MCF 10A (cell line): ENCODE results near the gene SLC4A3. TPM values are rescaled to one million over a fixed set of nuclear protein-coding genes. Genes with fewer than 3 reads are reported as not detected.

Source experiments
- BruUV-seq: library from RNA; stranded (reverse); fragments of 400-500 nt; replicated peaks from 2 replicates; lab custom pipeline; 2021; lab: Mats Ljungman, UMichigan
- CTCF ChIA-PET: fragments of 300-600 bp; sonication (Branson Sonifier 250); formaldehyde crosslinking; extraction: SDS; loops from one replicate; lab custom pipeline; 2021; ENCODE audit warnings: antibody characterized with exemption, inconsistent platforms; lab: Yijun Ruan, JAX
- POLR2A ChIA-PET: fragments of 300-600, 350-650 bp; sonication (Branson Sonifier 250); formaldehyde crosslinking; extraction: SDS; loops from one replicate; lab custom pipeline; 2020; ENCODE audit warnings: antibody characterized with exemption, inconsistent platforms; lab: Yijun Ruan, JAX
- DNase-seq: peaks from one replicate; pipeline ENCODE4 v3.0.0-alpha.2; 2018; ENCODE audit not compliant: unreplicated experiment
- H3K27ac Mint-ChIP-seq: one replicate; pipeline ENCODE4 v1.8.0; 2022; ENCODE audit warnings: mild to moderate bottlenecking, low read depth, mixed read lengths; ENCODE audit not compliant: unreplicated experiment
- H3K27me3 Mint-ChIP-seq: one replicate; pipeline ENCODE4 v1.8.0; 2022; ENCODE audit warnings: mixed read lengths; ENCODE audit not compliant: insufficient read depth, unreplicated experiment
- H3K36me3 Mint-ChIP-seq: one replicate; pipeline ENCODE4 v1.8.0; 2022; ENCODE audit warnings: mild to moderate bottlenecking, moderate library complexity, mixed read lengths; ENCODE audit not compliant: insufficient read depth, unreplicated experiment
- H3K4me1 Mint-ChIP-seq: one replicate; pipeline ENCODE4 v1.8.0; 2022; ENCODE audit warnings: mixed read lengths; ENCODE audit not compliant: insufficient read depth, unreplicated experiment
- H3K4me3 Mint-ChIP-seq: one replicate; pipeline ENCODE4 v1.8.0; 2022; ENCODE audit warnings: mild to moderate bottlenecking, moderate library complexity, mixed read lengths; ENCODE audit not compliant: unreplicated experiment
- H3K9me3 Mint-ChIP-seq: one replicate; pipeline ENCODE4 v1.8.0; 2022; ENCODE audit warnings: mixed read lengths; ENCODE audit not compliant: unreplicated experiment
- intact Hi-C: fragments of 100-400 bp; cut with micrococcal nuclease; formaldehyde crosslinking; loops from 2 replicates; pipeline ENCODE4 v1.14.1; 2022
- total RNA-seq: library from RNA; stranded (reverse); gene quantifications from 2 replicates; pipeline ENCODE4 v1.2.3, GENCODE V29; 2022
- TF ChIP-seq, protein P1 (sequence below): fragments of 200-600 bp; IDR thresholded peaks from one replicate; pipeline ENCODE4 v1.8.0; 2022; ENCODE audit warnings: antibody characterized with exemption, mild to moderate bottlenecking; ENCODE audit not compliant: unreplicated experiment

SLC4A3 gene
- total RNA-seq, 1 experiment from 2014 or later: 4.7 TPM

DNA sequence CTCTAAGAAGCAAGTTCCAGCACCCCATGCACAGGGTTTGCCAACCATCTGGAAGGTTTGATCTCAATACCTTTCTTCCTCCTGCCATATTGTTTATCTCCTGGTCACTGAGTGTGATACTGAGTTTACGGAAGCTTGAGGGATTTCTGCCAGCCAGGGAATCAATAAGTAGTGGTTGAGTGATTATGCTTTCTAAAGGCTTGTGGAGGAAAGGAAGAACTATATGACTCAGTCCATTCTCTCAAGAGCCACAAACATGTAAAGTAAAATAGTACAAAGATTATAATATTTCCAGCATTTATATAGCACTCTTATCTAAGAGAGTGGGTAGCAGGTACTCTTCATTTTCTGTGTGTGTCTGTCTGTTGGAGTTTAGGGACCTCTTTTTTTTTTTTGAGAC lies 49.2 kb downstream of the SLC4A3 start:
- H3K4me3 Mint-ChIP-seq: no peak overlapping the region
- ChIA-PET CTCF (interaction anchor here (1.1 to 3.5 kb wide), 3 partner anchors 12 to 273 kb away, joined by 3 to 20 read pairs (median 4); no protein-coding TSS in a partner anchor), POLR2A (interaction anchor here (0.6 to 3.9 kb wide), 3 partner anchors 8 to 496 kb away, joined by 4 to 28 read pairs (median 4); no protein-coding TSS in a partner anchor)
- TF ChIP-seq, protein P1, sequence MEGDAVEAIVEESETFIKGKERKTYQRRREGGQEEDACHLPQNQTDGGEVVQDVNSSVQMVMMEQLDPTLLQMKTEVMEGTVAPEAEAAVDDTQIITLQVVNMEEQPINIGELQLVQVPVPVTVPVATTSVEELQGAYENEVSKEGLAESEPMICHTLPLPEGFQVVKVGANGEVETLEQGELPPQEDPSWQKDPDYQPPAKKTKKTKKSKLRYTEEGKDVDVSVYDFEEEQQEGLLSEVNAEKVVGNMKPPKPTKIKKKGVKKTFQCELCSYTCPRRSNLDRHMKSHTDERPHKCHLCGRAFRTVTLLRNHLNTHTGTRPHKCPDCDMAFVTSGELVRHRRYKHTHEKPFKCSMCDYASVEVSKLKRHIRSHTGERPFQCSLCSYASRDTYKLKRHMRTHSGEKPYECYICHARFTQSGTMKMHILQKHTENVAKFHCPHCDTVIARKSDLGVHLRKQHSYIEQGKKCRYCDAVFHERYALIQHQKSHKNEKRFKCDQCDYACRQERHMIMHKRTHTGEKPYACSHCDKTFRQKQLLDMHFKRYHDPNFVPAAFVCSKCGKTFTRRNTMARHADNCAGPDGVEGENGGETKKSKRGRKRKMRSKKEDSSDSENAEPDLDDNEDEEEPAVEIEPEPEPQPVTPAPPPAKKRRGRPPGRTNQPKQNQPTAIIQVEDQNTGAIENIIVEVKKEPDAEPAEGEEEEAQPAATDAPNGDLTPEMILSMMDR: no peak
- H3K9me3 Mint-ChIP-seq: no peaks in the 10 kb centered on the region
- intact Hi-C loops: no loop called here
- H3K4me1 Mint-ChIP-seq: peaks cover 10% of the 10 kb centered on the region
- BruUV-seq: no TSS peak
- no peak overlapping the region for H3K27ac Mint-ChIP-seq
- no peaks in the 10 kb centered on the region for H3K36me3 Mint-ChIP-seq
- H3K27me3 Mint-ChIP-seq: peaks cover 7% of the 10 kb centered on the region
- no peak for DNase-seq

- no peak for DNase-seq
- TF ChIP-seq, protein P1: no peak
- CTCF ChIA-PET: interaction anchor here (1.1 to 2.7 kb wide), 3 partner anchors 33 to 38 kb away, joined by 3 to 7 read pairs (median 4); no protein-coding TSS in a partner anchor
- H3K9me3 Mint-ChIP-seq: peaks cover 7% of the 10 kb centered on the region
- POLR2A ChIA-PET: interaction anchor here (1.2 kb wide), 1 partner anchor 34 kb away, joined by 3 read pairs; no protein-coding TSS in a partner anchor
- peaks cover 28% of the 10 kb centered on the region for H3K4me1 Mint-ChIP-seq
- H3K27ac Mint-ChIP-seq: no peak overlapping the region
- H3K36me3 Mint-ChIP-seq: no peaks in the 10 kb centered on the region
- no peaks in the 10 kb centered on the region for H3K27me3 Mint-ChIP-seq
- no TSS peak for BruUV-seq
- intact Hi-C loops: no loop called here
- H3K4me3 Mint-ChIP-seq: no peak overlapping the region
Measured at GRCh38 chr2:219679041-219679440, 51.6 kb downstream of the SLC4A3 start.

- peaks cover 7% of the 10 kb centered on the region for H3K9me3 Mint-ChIP-seq
- ChIA-PET CTCF (interaction anchor here (0.5 to 2.7 kb wide), 4 partner anchors 9 to 39 kb away, joined by 3 to 7 read pairs (median 4); no protein-coding TSS in a partner anchor), POLR2A (interaction anchor here (1.2 kb wide), 1 partner anchor 34 kb away, joined by 3 read pairs; no protein-coding TSS in a partner anchor)
- no TSS peak for BruUV-seq
- no peaks in the 10 kb centered on the region for H3K27me3 Mint-ChIP-seq
- intact Hi-C loops: no loop called here
- TF ChIP-seq, protein P1: no peak
- no peak for DNase-seq
- peaks cover 33% of the 10 kb centered on the region for H3K4me1 Mint-ChIP-seq
- peaks cover 1% of the 10 kb centered on the region for H3K36me3 Mint-ChIP-seq
- H3K27ac Mint-ChIP-seq: no peak overlapping the region
- H3K4me3 Mint-ChIP-seq: no peak overlapping the region
Measured at GRCh38 chr2:219679571-219679970, 52.1 kb downstream of the SLC4A3 start.

DNA sequence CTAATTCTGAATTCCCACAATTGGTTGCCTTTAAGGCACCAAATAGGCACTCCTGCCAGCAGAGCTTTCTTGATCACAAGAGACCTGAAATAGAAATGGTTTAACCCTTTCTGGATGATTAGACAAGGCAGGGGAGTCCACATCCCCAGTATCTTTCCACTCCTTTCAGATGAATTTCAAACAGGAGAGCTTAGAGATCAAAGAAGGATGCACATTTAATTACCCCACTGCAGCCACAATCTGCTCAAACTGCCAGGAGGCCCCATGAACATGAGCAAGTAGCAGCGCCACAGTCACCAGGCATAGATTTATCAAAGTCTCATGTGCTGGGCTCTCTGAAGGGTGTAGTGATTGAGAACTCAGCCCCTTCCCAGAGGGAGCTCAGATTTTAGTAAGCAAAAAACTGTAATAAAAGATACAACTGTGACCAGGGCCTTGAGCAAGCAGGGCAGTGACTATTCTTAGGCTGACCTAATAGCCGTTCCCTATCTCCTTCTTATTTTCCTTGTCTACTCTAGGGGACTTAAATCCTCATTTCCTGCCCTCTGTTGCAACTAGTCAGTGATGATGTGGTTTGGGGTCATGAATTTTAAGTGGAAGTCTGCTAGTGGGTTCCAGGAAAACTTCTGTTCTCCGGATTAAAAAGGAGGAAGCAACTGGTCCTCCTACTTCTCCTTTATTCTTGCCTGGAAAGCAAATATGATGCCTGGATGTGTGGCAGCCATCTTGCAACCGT lies 53.7 kb downstream of the SLC4A3 start:
- H3K4me3 Mint-ChIP-seq: no peak overlapping the region
- H3K36me3 Mint-ChIP-seq: peaks cover 6% of the 10 kb centered on the region
- CTCF ChIA-PET: interaction anchor here (1.2 to 12.7 kb wide), 2 partner anchors 40 to 140 kb away, joined by 4 to 220 read pairs; no protein-coding TSS in a partner anchor
- H3K27ac Mint-ChIP-seq: no peak overlapping the region
- intact Hi-C loops: no loop called here
- H3K27me3 Mint-ChIP-seq: no peaks in the 10 kb centered on the region
- POLR2A ChIA-PET: interaction anchor here (6.0 kb wide), 1 partner anchor 137 kb away, joined by 38 read pairs; the partner anchor contains the start of genes CHPF and TMEM198
- H3K9me3 Mint-ChIP-seq: peaks cover 7% of the 10 kb centered on the region
- H3K4me1 Mint-ChIP-seq: peaks cover 34% of the 10 kb centered on the region
- TF ChIP-seq, protein P1: no peak
- no TSS peak for BruUV-seq
- DNase-seq: no peak
